Activated CD8-positive, alpha-beta memory T cell treated with anti-CD3 and anti-CD28 coated beads, Interleukin-2, amount 50 U/mL, for 48 hours (primary cell): ENCODE results near the gene TMEM130.
"Not testable (repeated sequence)": the region's sequence is repeated elsewhere in the genome, so short reads cannot be mapped to it uniquely, and the experiment has no call there.

Experiments
- DNase-seq: peaks from one replicate; pipeline ENCODE4 v3.0.0-alpha.2; 2020

The TMEM130 gene

DNA sequence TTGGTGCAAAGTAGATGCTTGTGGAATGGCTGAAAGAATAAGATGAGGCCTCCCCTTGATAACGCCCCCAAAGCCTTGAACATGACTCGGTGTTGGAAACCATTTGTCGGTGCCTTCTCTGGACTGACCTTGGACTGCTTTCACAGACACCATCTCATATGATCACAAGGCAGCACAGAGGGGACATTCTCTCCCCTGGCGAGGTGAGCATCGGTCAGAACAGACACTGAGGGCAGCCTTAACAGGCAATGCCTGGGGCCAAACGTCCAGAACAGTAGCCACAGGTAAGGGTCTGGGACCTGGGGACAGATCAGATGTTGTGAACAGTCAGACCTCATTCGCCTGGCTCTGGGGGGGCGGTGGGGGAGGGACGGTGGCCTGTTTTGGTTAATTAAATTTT lies 5.7 kb upstream of the TMEM130 start:
- no peak for DNase-seq

DNA sequence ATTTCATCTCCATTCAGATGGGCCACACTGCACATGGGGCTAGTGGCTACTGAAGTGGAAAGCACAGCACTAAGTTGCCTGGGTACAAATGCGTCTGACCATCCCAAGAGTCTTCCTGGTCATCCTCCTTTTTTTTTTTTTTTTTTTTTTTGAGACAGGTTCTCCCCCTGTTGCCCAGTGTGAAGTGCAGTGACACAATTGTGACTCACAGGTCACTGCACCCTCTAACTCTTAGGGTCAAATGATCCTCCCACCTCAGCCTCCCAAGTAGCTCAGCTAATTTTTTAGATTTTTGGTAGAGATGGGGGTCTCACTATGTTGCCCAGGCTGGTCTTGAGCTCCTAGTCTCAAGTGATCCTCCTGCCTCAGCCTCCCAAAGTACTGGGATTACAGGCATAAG lies 5.1 kb upstream of the TMEM130 start:
- no peak for DNase-seq

DNA sequence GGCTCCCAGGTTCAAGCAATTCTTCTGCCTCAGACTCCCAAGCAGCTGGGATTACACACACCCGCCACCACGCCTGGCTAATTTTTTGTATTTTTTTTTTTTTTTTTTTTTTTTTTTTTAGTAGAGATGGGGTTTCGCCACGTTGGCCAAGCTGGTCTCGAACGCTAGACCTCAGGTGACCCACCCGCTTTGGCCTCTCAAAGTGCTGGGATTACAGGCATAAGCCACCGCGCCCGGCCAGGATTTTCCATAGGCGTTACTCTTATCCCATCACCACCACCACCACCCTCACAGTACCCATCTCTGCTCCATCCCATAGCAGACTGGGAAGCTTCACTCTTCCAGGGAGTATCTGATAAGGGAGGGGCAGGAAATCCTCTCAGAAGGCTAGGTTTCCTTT lies 3.8 kb upstream of the TMEM130 start:
- DNase-seq: not testable (repeated sequence)

DNA sequence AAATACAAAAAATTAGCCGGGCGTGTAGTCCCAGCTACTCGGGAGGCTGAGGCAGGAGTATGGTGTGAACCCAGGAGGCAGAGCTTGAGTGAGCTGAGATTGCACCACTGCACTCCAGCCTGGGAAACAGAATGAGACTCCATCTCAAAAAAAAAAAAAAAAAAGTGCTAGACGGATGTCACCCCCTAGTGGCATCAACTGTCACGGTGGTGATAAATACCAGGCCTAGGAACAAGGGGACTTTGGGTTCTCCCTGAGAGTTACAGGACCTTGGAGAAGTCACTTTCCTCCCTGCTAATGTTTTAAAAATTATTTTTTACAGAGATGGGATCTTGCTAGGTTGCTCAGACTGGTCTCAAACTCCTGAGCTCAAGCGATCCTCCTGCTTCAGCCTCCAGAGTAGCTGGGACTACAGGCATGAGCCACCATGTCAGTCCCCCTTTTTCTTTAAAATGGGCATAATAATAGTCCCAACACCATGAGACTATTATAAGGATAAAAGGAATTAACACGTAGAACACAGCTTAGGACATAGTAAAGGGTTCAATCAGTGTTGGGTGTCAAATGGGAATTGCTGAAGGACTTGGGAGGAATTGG lies 2.6 kb upstream of the TMEM130 start:
- DNase-seq: no peak

DNA sequence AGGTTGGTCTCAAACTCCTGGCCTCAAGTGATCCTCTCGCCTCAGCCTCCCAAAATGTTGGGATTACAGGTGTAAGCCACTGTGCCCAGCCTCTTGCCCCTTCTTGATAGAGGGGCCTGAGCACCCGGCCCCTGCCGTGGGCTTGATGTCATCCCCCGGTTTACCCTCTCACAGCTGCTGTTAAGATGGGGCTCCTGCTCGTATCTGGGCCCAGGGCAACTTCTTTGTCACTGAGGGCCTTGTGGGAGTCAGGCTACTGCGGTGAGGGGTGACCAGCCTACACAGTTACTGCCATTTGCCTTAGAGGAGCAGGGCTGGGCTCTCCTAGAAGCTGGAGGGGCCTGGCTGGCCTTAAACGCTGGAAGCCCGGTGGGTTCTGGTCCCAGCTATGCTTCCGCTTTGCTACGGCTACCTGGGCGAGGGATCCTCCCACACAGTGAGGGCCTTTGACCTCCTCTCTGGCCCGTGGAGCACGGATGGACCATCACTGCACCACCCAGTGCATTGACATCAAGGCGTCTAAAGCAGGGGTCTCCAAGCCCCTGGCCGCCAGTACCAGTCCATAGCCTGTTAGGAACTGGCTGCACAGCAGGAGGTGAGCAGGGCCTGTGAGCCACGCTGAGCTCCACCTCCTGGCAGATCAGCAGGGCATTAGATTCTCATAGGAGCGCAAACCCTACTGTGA lies 1.1 kb upstream of the TMEM130 start:
- no peak for DNase-seq

DNA sequence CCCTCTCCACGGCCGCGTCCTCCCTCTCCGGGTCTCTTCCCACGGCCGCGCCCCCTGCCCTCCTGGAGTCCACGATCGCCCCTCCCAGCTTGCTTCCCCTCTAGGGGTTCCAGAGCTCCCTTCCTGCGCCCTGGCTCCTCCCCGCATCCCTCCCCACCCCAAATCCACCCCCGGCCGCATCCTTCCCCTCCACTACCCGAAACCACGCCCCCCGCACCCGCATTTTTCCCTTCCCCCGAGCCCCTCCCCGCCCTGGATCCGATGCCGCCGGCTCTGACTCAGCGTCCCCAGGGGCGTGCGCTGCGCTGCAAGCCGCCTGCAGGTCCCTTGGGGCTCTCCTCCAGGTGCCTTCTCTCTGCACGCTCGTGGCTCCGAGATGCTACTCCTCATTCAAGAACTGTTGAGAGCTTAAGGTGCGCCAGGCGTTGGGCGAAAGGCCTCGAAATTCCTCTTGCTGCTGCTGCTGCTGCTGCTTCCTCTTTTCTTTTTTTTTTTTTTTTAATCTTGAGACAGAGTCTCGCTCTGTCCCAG lies 372 bp upstream of the TMEM130 start:
- DNase-seq: peak; percentile 79

DNA sequence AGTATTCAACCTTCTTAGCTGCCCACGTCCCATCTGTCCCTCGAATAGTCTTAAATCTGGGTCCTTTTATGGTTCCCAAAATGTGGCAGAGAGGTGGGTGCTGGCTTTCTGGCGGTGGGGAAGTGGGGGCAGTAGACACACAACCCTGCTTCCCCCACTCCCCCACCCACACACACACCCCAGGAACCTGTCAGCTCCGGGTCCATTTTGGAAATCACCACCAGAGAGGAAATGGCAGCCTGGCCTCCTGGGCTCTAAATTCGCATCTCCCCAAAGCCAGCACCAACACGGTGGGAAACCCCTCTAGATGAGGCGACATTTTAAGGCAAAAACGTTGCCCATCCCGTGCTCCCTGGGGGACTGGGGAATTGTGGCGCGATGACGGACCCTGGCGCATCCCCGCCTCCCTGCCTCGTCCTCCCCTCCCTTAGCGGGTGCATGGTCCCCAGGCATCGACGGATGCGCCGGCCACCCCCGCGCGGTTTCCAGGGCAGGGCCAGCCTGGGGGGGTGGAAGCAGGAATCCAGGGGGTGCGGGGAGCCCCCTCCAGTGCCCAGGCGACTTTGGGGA lies 702 bp downstream of the TMEM130 start:
- DNase-seq: no peak

DNA sequence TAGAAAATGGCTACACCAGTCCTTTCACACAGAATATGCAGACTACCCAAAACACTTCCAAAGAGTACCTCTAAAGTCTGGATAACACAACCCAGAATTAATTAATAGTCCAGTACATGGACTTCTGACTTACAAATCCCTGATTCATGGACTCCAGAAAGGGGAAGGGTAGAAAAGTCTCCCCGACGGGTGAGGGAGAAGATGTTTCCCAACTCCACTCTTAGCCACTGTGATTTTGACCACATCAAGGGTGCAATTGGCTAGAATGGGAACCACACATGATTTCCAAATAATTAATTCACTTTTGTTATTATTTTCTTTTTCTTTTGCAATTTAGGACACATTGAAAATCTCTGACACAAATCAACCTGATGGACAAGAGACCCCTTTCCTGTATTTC lies 1.4 kb downstream of the TMEM130 start:
- no peak for DNase-seq

DNA sequence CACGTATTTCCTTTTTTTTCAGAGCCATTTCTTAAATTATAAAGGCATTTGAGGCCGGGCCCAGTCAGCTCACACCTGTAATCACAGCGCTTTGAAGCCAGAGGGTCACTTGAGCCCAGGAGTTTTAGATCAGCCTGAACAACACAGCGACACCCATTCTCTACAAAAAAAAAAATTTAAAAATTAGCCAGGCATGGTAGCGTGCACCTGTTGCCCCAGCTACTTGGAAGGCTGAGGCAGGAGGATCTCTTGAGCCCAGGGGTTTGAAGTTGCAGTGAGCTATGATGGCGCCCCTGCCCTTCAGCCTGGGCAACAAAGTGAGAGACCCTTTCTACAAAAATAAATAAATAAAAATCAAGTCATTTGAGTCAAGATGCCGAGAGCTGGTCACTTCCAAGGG lies 3.0 kb downstream of the TMEM130 start:
- DNase-seq: no peak

DNA sequence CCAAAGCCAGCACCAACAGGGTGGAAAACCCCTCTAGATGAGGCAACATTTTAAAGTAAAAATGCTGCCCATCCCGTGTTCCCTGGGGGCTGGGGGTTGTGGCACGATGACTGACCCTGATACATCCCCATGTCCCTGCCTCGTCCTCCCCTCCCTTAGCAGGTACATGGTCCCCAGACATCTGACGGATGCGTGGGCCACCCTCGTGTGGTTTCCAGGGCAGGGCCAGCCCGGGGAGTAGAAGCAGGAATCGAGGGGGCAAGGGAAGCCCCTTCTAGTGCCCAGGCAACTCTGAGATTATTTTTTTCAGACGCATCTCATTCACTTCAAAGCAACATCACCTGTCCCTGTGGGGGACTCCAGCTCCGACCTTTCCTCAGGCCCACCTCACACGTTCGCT lies 3.5 kb downstream of the TMEM130 start:
- DNase-seq: no peak

GRCh38 chr7:98864731-98865453 lies 4.9 kb downstream of the TMEM130 start:
- DNase-seq: no peak

DNA sequence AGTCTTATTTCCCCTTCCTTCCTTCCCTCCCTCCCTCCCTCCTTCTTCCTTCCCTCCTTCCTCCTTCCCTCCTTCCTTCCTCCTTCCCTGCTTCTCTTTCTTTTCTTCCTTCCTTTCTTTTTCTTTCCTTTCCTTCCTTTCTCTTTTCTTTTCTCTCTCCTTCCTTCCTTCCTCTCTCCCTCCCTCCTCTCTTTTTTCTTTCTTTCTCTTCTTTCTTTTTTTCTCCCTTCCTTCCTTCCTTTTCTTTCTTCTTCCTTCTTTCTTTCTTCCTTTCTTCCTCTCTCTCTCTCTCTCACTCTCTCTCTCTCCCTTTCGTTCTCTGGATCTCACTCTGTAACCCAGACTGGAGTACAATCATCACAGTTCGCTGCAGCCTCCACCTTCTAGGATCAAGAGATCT lies 6.2 kb downstream of the TMEM130 start:
- DNase-seq: no peak

- no peak for DNase-seq
Observed at GRCh38 chr7:98862716-98863420, 6.9 kb downstream of the TMEM130 start.

DNA sequence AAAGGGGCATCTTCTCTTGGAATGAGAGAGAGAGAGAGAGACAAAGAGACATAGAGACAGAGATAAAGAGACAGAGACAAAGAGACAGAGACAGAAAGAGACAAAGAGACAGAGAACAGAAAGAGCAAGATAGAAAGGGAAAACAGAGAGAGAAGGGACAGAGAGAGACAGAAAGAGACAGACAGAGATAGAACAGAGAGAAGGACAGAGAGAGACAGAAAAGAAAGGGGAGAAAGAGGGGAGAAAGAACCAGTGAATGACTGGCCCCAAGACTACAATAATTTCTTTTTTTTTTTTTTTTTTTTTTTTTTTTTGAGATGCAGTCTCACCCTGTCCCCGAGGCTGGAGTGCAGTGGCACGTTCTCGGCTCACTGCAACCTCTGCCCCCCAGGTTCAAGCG lies 7.6 kb downstream of the TMEM130 start:
- DNase-seq: no peak

- no peak for DNase-seq
Observed at GRCh38 chr7:98860071-98860470, 9.7 kb downstream of the TMEM130 start.

DNA sequence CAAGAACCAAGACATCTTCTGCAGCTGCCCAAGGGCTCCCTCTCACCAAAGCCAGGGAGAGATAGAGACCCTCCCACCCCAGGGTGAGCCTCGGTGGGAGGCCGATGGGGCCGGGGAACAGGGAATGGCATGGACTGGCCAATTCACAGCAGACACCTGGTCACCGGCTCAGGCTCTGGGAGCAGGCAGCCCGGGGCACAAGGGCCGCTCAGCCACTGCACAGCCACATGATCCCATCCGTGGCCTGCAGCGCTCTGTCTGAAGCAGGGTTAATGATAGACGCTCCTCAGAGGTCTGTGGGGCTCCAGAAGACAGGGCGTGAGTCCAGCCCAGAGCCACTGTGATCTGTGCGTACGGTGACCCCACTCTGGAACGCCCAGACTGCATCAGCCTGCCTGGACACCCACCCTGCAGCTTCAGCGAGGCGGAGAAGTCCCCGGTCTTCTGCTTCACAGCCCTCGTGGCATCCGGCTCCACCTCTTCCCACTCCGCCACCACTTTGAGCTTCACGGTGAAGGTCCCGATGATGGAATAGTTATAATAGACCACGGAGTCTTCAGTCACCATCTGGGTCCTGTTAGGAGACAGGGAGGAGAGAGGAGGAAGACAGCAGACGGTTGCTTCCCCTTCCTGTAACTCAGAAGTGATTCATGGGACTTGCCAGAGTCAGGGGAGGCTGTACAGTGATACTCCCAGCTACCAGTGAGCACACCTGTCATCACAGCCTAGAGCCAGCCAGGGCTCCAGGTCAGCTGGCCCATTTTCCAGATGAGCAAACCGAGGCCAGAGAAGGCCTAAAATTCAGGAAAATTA lies 14.0 kb downstream of the TMEM130 start:
- no peak for DNase-seq

DNA sequence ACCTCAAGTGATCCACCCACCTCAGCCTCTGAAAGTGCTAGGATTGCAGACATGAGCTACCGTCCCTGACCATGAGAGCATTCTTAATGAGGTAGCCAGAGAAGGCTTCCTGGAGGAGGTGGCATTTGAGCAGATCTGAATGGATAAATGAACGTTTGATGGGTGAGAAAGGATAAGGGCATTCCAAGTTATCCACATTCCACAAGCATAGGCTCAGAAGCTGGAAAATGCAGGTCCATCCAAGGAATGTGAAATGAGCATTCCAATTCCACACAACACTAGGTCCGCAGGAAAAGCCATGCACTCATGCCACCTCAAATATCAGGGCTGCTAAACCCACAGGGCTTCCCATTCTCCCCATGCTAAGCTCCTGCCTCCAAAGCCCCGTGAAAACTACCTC lies 17.0 kb downstream of the TMEM130 start:
- DNase-seq: no peak

DNA sequence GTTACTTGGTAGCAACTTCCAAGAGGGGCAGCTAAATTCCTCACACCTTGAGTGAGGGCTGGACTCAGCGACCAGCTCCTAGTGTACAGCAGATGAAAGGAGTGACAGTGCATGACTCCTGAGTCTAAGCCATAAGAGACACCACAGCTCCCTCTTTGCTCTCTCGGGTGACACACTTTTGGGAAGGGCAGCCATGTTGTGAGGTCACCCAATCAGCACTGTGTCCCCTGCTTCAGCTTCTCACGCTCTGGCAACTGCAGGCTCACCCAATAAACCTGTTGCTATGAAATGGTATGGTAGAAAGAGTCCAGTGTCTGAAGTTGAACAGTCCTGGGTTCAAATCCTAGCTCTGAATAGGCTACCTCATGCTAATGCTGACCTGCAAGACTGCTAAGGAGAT lies 20.9 kb downstream of the TMEM130 start:
- DNase-seq: no peak

GRCh38 chr7:98842552-98842951 lies 27.3 kb downstream of the TMEM130 start:
- not testable (repeated sequence) for DNase-seq

- DNase-seq: peak; percentile 93
Observed at GRCh38 chr7:98841179-98841997, 28.4 kb downstream of the TMEM130 start.

DNA sequence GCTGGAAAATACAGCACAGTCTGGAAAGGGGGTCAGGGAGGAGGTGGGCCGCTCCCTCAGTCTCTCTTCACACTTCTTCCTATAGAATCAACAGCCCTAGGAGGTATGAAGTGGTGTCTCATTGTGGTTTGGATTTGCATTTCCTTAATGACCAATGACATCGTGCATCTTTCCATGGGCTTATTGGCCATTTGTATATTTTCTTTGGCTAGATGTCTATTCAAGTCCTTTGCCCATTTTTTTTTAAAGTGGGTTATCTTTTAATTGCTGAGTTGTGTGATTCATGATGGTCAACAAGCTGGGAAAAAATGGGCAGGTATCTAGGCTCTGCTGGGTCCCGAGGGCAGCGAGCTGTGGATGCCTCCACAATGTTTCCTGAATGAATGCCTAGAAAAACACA lies 29.1 kb downstream of the TMEM130 start:
- no peak for DNase-seq
